ENCODE results near the gene TUG1.

Gene TUG1

GRCh38 chr22:30931541-30932300, 37.3 kb upstream of the TUG1 start:
- no peak overlapping the region for H3K9ac ChIP-seq (ENCODE audit: low read length in 2 of 2)
- no peak overlapping the region for H3K27ac ChIP-seq (ENCODE audit: low read length)
- H3K9me3 ChIP-seq (ENCODE audit: control insufficient read depth in 2 of 2, low read length in 2 of 2) = no peaks in the 10 kb centered on the region
- no peaks in the 10 kb centered on the region for H3K4me1 ChIP-seq (ENCODE audit: control insufficient read depth, insufficient read depth, low read length)
- peaks cover 74 to 75% of the 10 kb centered on the region in 2 donors for H3K36me3 ChIP-seq (ENCODE audit: control insufficient read depth in 2 of 2, insufficient read depth in 2 of 2, low read length in 2 of 2)
- no peaks in the 10 kb centered on the region for H3K27me3 ChIP-seq (ENCODE audit: control insufficient read depth in 1 of 2, insufficient read depth in 2 of 2, low read length in 2 of 2)
- H3K4me3 ChIP-seq (ENCODE audit: low read length in 2 of 2) = no peak overlapping the region

GRCh38 chr22:30932661-30933060, 36.4 kb upstream of the TUG1 start:
- H3K9me3 ChIP-seq (ENCODE audit: control insufficient read depth in 2 of 2, low read length in 2 of 2) = no peaks in the 10 kb centered on the region
- H3K27ac ChIP-seq (ENCODE audit: low read length) = no peak overlapping the region
- H3K4me3 ChIP-seq (ENCODE audit: low read length in 2 of 2) = no peak overlapping the region
- no peaks in the 10 kb centered on the region for H3K27me3 ChIP-seq (ENCODE audit: control insufficient read depth in 1 of 2, insufficient read depth in 2 of 2, low read length in 2 of 2)
- H3K4me1 ChIP-seq (ENCODE audit: control insufficient read depth, insufficient read depth, low read length) = no peaks in the 10 kb centered on the region
- H3K9ac ChIP-seq (ENCODE audit: low read length in 2 of 2) = no peak overlapping the region
- peaks cover 74 to 82% of the 10 kb centered on the region in 2 donors for H3K36me3 ChIP-seq (ENCODE audit: control insufficient read depth in 2 of 2, insufficient read depth in 2 of 2, low read length in 2 of 2)

GRCh38 chr22:30933457-30933856, 35.6 kb upstream of the TUG1 start:
- no peak overlapping the region for H3K4me3 ChIP-seq (ENCODE audit: low read length in 2 of 2)
- H3K9ac ChIP-seq (ENCODE audit: low read length in 2 of 2) = no peak overlapping the region
- no peaks in the 10 kb centered on the region for H3K4me1 ChIP-seq (ENCODE audit: control insufficient read depth, insufficient read depth, low read length)
- no peaks in the 10 kb centered on the region for H3K9me3 ChIP-seq (ENCODE audit: control insufficient read depth in 2 of 2, low read length in 2 of 2)
- H3K27me3 ChIP-seq (ENCODE audit: control insufficient read depth in 1 of 2, insufficient read depth in 2 of 2, low read length in 2 of 2) = no peaks in the 10 kb centered on the region
- no peak overlapping the region for H3K27ac ChIP-seq (ENCODE audit: low read length)
- H3K36me3 ChIP-seq (ENCODE audit: control insufficient read depth in 2 of 2, insufficient read depth in 2 of 2, low read length in 2 of 2) = peaks cover 72 to 80% of the 10 kb centered on the region in 2 donors

GRCh38 chr22:30934053-30934452, 35.0 kb upstream of the TUG1 start:
- Histone ChIP-seq H3K4me1 (ENCODE audit: control insufficient read depth, insufficient read depth, low read length) (no peaks in the 10 kb centered on the region), H3K36me3 (ENCODE audit: control insufficient read depth in 2 of 2, insufficient read depth in 2 of 2, low read length in 2 of 2) (peaks cover 74 to 79% of the 10 kb centered on the region in 2 donors), H3K9me3 (ENCODE audit: control insufficient read depth in 2 of 2, low read length in 2 of 2) (no peaks in the 10 kb centered on the region)

GRCh38 chr22:30940685-30941362, 28.2 kb upstream of the TUG1 start:
- H3K9ac ChIP-seq (ENCODE audit: low read length in 2 of 2) = no peak overlapping the region
- peaks cover 73 to 85% of the 10 kb centered on the region in 2 donors for H3K36me3 ChIP-seq (ENCODE audit: control insufficient read depth in 2 of 2, insufficient read depth in 2 of 2, low read length in 2 of 2)

More at GRCh38 chr22:30934053-30934452, 35.0 kb upstream of the TUG1 start:
- Histone ChIP-seq H3K27ac (ENCODE audit: low read length) (no peak overlapping the region), H3K27me3 (ENCODE audit: control insufficient read depth in 1 of 2, insufficient read depth in 2 of 2, low read length in 2 of 2) (no peaks in the 10 kb centered on the region), H3K9ac (ENCODE audit: low read length in 2 of 2) (no peak overlapping the region), H3K4me3 (ENCODE audit: low read length in 2 of 2) (no peak overlapping the region)

GRCh38 chr22:30941363-30941740, 27.7 kb upstream of the TUG1 start:
- Histone ChIP-seq H3K4me3 (ENCODE audit: low read length in 2 of 2) (no peak overlapping the region), H3K9me3 (ENCODE audit: control insufficient read depth in 2 of 2, low read length in 2 of 2) (no peaks in the 10 kb centered on the region), H3K27me3 (ENCODE audit: control insufficient read depth in 1 of 2, insufficient read depth in 2 of 2, low read length in 2 of 2) (no peaks in the 10 kb centered on the region), H3K27ac (ENCODE audit: low read length) (no peak overlapping the region), H3K4me1 (ENCODE audit: control insufficient read depth, insufficient read depth, low read length) (peaks cover 3% of the 10 kb centered on the region), H3K36me3 (ENCODE audit: control insufficient read depth in 2 of 2, insufficient read depth in 2 of 2, low read length in 2 of 2) (peaks cover 76 to 87% of the 10 kb centered on the region in 2 donors), H3K9ac (ENCODE audit: low read length in 2 of 2) (no peak overlapping the region)

More at GRCh38 chr22:30940685-30941362, 28.2 kb upstream of the TUG1 start:
- no peaks in the 10 kb centered on the region for H3K4me1 ChIP-seq (ENCODE audit: control insufficient read depth, insufficient read depth, low read length)
- no peaks in the 10 kb centered on the region for H3K9me3 ChIP-seq (ENCODE audit: control insufficient read depth in 2 of 2, low read length in 2 of 2)
- H3K4me3 ChIP-seq (ENCODE audit: low read length in 2 of 2) = no peak overlapping the region
- no peaks in the 10 kb centered on the region for H3K27me3 ChIP-seq (ENCODE audit: control insufficient read depth in 1 of 2, insufficient read depth in 2 of 2, low read length in 2 of 2)
- H3K27ac ChIP-seq (ENCODE audit: low read length) = no peak overlapping the region

GRCh38 chr22:30943368-30943767, 25.7 kb upstream of the TUG1 start:
- Histone ChIP-seq H3K4me1 (ENCODE audit: control insufficient read depth, insufficient read depth, low read length) (peaks cover 18% of the 10 kb centered on the region), H3K9ac (ENCODE audit: low read length in 2 of 2) (no peak overlapping the region), H3K4me3 (ENCODE audit: low read length in 2 of 2) (no peak overlapping the region), H3K36me3 (ENCODE audit: control insufficient read depth in 2 of 2, insufficient read depth in 2 of 2, low read length in 2 of 2) (peaks cover 59 to 78% of the 10 kb centered on the region in 2 donors), H3K27ac (ENCODE audit: low read length) (no peak overlapping the region), H3K27me3 (ENCODE audit: control insufficient read depth in 1 of 2, insufficient read depth in 2 of 2, low read length in 2 of 2) (no peaks in the 10 kb centered on the region), H3K9me3 (ENCODE audit: control insufficient read depth in 2 of 2, low read length in 2 of 2) (no peaks in the 10 kb centered on the region)

GRCh38 chr22:30944986-30945385, 24.1 kb upstream of the TUG1 start:
- peaks cover 60 to 80% of the 10 kb centered on the region in 2 donors for H3K36me3 ChIP-seq (ENCODE audit: control insufficient read depth in 2 of 2, insufficient read depth in 2 of 2, low read length in 2 of 2)
- H3K27me3 ChIP-seq (ENCODE audit: control insufficient read depth in 1 of 2, insufficient read depth in 2 of 2, low read length in 2 of 2) = no peaks in the 10 kb centered on the region
- H3K27ac ChIP-seq (ENCODE audit: low read length) = no peak overlapping the region
- no peak overlapping the region for H3K4me3 ChIP-seq (ENCODE audit: low read length in 2 of 2)
- H3K9ac ChIP-seq (ENCODE audit: low read length in 2 of 2) = peak overlapping the region in 1 of 2 donors; percentile 36
- H3K4me1 ChIP-seq (ENCODE audit: control insufficient read depth, insufficient read depth, low read length) = peaks cover 19% of the 10 kb centered on the region
- H3K9me3 ChIP-seq (ENCODE audit: control insufficient read depth in 2 of 2, low read length in 2 of 2) = no peaks in the 10 kb centered on the region

GRCh38 chr22:30945653-30946052, 23.4 kb upstream of the TUG1 start:
- Histone ChIP-seq H3K4me3 (ENCODE audit: low read length in 2 of 2) (no peak overlapping the region), H3K36me3 (ENCODE audit: control insufficient read depth in 2 of 2, insufficient read depth in 2 of 2, low read length in 2 of 2) (peaks cover 54 to 78% of the 10 kb centered on the region in 2 donors), H3K9me3 (ENCODE audit: control insufficient read depth in 2 of 2, low read length in 2 of 2) (no peaks in the 10 kb centered on the region), H3K27me3 (ENCODE audit: control insufficient read depth in 1 of 2, insufficient read depth in 2 of 2, low read length in 2 of 2) (no peaks in the 10 kb centered on the region), H3K4me1 (ENCODE audit: control insufficient read depth, insufficient read depth, low read length) (peaks cover 19% of the 10 kb centered on the region), H3K27ac (ENCODE audit: low read length) (no peak overlapping the region), H3K9ac (ENCODE audit: low read length in 2 of 2) (no peak overlapping the region)

GRCh38 chr22:30946354-30946753, 22.7 kb upstream of the TUG1 start:
- no peak overlapping the region for H3K9ac ChIP-seq (ENCODE audit: low read length in 2 of 2)
- H3K9me3 ChIP-seq (ENCODE audit: control insufficient read depth in 2 of 2, low read length in 2 of 2) = no peaks in the 10 kb centered on the region
- H3K4me1 ChIP-seq (ENCODE audit: control insufficient read depth, insufficient read depth, low read length) = peaks cover 19% of the 10 kb centered on the region
- peak overlapping the region; percentile 37 for H3K27ac ChIP-seq (ENCODE audit: low read length)
- peaks cover 51 to 75% of the 10 kb centered on the region in 2 donors for H3K36me3 ChIP-seq (ENCODE audit: control insufficient read depth in 2 of 2, insufficient read depth in 2 of 2, low read length in 2 of 2)
- no peaks in the 10 kb centered on the region for H3K27me3 ChIP-seq (ENCODE audit: control insufficient read depth in 1 of 2, insufficient read depth in 2 of 2, low read length in 2 of 2)
- no peak overlapping the region for H3K4me3 ChIP-seq (ENCODE audit: low read length in 2 of 2)
